H1 (cell line): ENCODE data around the gene FLT1. TPM values are rescaled to one million over a fixed set of nuclear protein-coding genes. Genes with fewer than 3 reads are reported as not detected.

Experiments used
- FOSL1 ChIP-seq: IDR thresholded peaks from 2 replicates; pipeline ENCODE4 v1.6.1; 2011; ENCODE audit warnings: mild to moderate bottlenecking, low read depth, low read length, moderate library complexity; ENCODE audit not compliant: insufficient read depth
- HDAC2 ChIP-seq, 2 experiments: fragments of 300-600 bp in 1 of 2; sonication (generic) in 1 of 2; IDR thresholded peaks; 2 replicates each; pipeline ENCODE4 v1.6.1; 2011 to 2012; ENCODE audit warnings: low read depth in 2 of 2, low read length in 2 of 2, mild to moderate bottlenecking in 2 of 2, moderate library complexity in 2 of 2, borderline replicate concordance in 1 of 2, inconsistent platforms in 1 of 2
- JUND ChIP-seq: IDR thresholded peaks from 2 replicates; pipeline ENCODE4 v1.6.1; 2011; ENCODE audit warnings: mild to moderate bottlenecking, improper control_type of control experiment, low read length
- KDM4A ChIP-seq: IDR thresholded peaks from one replicate; pipeline ENCODE4 v1.7.1; 2012; ENCODE audit warnings: low read depth, mild to moderate bottlenecking, moderate library complexity, low read length, inconsistent platforms; ENCODE audit not compliant: severe bottlenecking
- POLR2A ChIP-seq, 2 experiments: IDR thresholded peaks; 1 replicate in 1 of 2; 2 replicates in 1 of 2; pipeline ENCODE4 v1.6.1; 2011; ENCODE audit warnings: low read depth in 2 of 2, low read length in 2 of 2, mild to moderate bottlenecking in 2 of 2; ENCODE audit errors: control extremely low read depth in 1 of 2
- SP1 ChIP-seq: IDR thresholded peaks from 2 replicates; pipeline ENCODE4 v1.6.1; 2011; ENCODE audit warnings: low read depth, low read length
- TCF12 ChIP-seq: IDR thresholded peaks from 2 replicates; pipeline ENCODE4 v1.6.1; 2011; ENCODE audit warnings: low read depth, mild to moderate bottlenecking, low read length
- TEAD4 ChIP-seq: IDR thresholded peaks from 2 replicates; pipeline ENCODE4 v1.6.1; 2012; ENCODE audit warnings: low read depth, low read length, inconsistent platforms, mixed read lengths
- polyA plus RNA-seq, 7 experiments: library from polyadenylated mRNA; depleted of rRNA in 3 of 7; stranded (reverse) in 5 of 7; unstranded in 2 of 7; fragments of >200 nt in 5 of 7; fragments of 200-250 nt in 2 of 7; gene quantifications; 1 replicate in 5 of 7; 2 replicates in 1 of 7; 4 replicates in 1 of 7; pipeline versions ENCODE4 v1.2.1 to v1.2.3, GENCODE V29; 2011 to 2013; ENCODE audit warnings: missing spikeins in 2 of 7, mixed read lengths in 2 of 7
- total RNA-seq: library from RNA; stranded (reverse); fragmentation: NEBNext Ultra II Directional; extraction: Animal tissue kit (Norgen Biotek cat#: 25700); gene quantifications from 2 replicates; pipeline ENCODE4 v1.2.1, GENCODE V29; 2021

The FLT1 gene
- total and polyA plus RNA-seq, 2 of the 8 experiments (the other 6 are each of a cell fraction or from before 2014, with no cell fraction given) = 19.7 to 90.2 TPM

- TF ChIP-seq JUND (no peak), SP1 (no peak), TCF12 (no peak), HDAC2 (IDR thresholded peaks at IDR 0.05; ENCODE audit: borderline replicate concordance in 1 of 2, low read depth in 2 of 2, low read length in 2 of 2) (no peak), FOSL1 (no peak), TEAD4 (no peak), KDM4A (no peak), POLR2A (IDR thresholded peaks at IDR 0.05; ENCODE audit: control extremely low read depth in 1 of 2, low read depth in 2 of 2, low read length in 2 of 2) (no peak)
Observed at GRCh38 chr13:28385362-28385761, 109.6 kb downstream of the FLT1 start (continued).
